Gastroesophageal sphincter (tissue), 3 donors: Measurements from ENCODE around the gene KCNJ12.
"Not testable (repeated sequence)": the region's sequence is repeated elsewhere in the genome, so short reads cannot be mapped to it uniquely, and the experiment has no call there.

Experiments used
- POLR2A ChIP-seq, 2 donors: fragments of 450-650 bp; IDR thresholded peaks; one replicate each; pipeline ENCODE4 v1.6.1; 2017; ENCODE audit warnings: antibody characterized with exemption in 2 of 2, mild to moderate bottlenecking in 2 of 2, moderate library complexity in 1 of 2
- TF ChIP-seq, protein P1 (sequence below), 4 experiments: fragments of 200-600 bp in 2 of 4; fragments of 450-650 bp in 2 of 4; sonication (generic) in 1 of 4; IDR thresholded peaks; one replicate each; pipeline ENCODE4 v1.5.1; 2017 to 2019; ENCODE audit warnings: antibody characterized with exemption in 4 of 4, mild to moderate bottlenecking in 2 of 4, moderate library complexity in 2 of 4

DNA sequence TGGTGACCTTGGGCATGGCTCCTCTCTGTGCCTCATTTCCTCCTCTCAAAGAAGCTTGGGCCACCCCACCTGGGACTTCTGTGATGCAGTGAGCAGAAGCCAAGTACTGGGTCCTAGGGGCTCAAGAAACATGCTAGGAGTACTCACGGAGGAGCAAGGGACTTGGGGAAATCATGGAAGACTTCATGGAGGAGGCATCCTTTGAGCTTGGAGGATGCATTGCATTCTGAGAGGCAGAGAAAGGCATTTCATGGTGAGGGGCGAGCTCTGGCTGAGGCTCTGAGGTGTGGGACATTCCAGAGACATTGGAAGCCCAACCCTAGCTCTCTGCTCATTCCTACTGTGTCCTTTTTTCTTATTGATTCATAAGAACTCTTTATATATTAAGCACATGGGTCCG, 26.8 kb downstream of the KCNJ12 start:
- TF ChIP-seq, protein P1, sequence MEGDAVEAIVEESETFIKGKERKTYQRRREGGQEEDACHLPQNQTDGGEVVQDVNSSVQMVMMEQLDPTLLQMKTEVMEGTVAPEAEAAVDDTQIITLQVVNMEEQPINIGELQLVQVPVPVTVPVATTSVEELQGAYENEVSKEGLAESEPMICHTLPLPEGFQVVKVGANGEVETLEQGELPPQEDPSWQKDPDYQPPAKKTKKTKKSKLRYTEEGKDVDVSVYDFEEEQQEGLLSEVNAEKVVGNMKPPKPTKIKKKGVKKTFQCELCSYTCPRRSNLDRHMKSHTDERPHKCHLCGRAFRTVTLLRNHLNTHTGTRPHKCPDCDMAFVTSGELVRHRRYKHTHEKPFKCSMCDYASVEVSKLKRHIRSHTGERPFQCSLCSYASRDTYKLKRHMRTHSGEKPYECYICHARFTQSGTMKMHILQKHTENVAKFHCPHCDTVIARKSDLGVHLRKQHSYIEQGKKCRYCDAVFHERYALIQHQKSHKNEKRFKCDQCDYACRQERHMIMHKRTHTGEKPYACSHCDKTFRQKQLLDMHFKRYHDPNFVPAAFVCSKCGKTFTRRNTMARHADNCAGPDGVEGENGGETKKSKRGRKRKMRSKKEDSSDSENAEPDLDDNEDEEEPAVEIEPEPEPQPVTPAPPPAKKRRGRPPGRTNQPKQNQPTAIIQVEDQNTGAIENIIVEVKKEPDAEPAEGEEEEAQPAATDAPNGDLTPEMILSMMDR (IDR thresholded peaks at IDR 0.05) = not testable (repeated sequence)
- TF ChIP-seq POLR2A (IDR thresholded peaks at IDR 0.05) = not testable (repeated sequence)
